AG04449 (cell line): ENCODE measurements around the gene GRK1.

Source experiments
- CTCF ChIA-PET: fragments of 350-600 bp; formaldehyde crosslinking; extraction: SDS; loops from one replicate; lab custom pipeline; 2021; ENCODE audit warnings: antibody characterized with exemption; lab: Yijun Ruan, JAX
- POLR2A ChIA-PET: fragments of 400-600, 350-600 bp; formaldehyde crosslinking; extraction: SDS; loops from one replicate; lab custom pipeline; 2020; ENCODE audit warnings: antibody characterized with exemption, inconsistent platforms; lab: Yijun Ruan, JAX
- DNase-seq: peaks from one replicate; pipeline ENCODE4 v3.0.0-alpha.2; 2010; ENCODE audit warnings: low read depth, low spot score
- H3K4me3 ChIP-seq: 2 replicates; pipeline ENCODE4 v1.5.1; 2011; ENCODE audit warnings: low read depth, mild to moderate bottlenecking, control low read depth, low read length
- CTCF ChIP-seq: IDR thresholded peaks from one replicate; pipeline ENCODE4 v1.5.1; 2011; ENCODE audit warnings: mild to moderate bottlenecking, moderate library complexity, low read length, control low read depth, inconsistent platforms; ENCODE audit not compliant: insufficient read depth; ENCODE audit errors: missing control alignments

Gene GRK1

GRCh38 chr13:113746143-113746525 is 79.1 kb downstream of the GRK1 start:
- H3K4me3 ChIP-seq = no peak overlapping the region
- CTCF ChIA-PET = no interaction called here
- POLR2A ChIA-PET = no interaction called here
- TF ChIP-seq CTCF = no peak
- no peak for DNase-seq

DNA sequence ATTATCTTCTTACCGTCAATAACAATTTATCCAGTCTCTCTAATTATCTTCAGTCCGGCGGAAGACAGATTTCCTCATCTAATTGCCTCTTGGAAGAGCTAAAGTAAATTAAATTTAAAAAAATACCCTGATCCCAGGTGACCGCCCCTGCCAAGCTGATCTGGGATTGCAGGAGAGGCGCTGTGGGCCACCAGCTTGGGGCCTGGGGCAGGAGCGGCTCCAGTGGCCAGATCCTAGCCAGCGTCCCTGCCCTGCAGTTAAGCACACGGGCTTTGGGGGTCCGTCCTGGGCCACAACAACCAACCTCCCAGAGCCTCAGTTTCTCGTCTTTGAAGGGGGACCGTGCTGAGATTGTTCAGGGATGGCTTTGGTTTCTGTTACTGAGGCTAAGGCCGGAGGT is 79.7 kb downstream of the GRK1 start:
- CTCF ChIA-PET = no interaction called here
- TF ChIP-seq CTCF = no peak
- no peak for DNase-seq
- POLR2A ChIA-PET = no interaction called here
- no peak overlapping the region for H3K4me3 ChIP-seq

GRCh38 chr13:113747291-113747833 is 80.3 kb downstream of the GRK1 start:
- DNase-seq = no peak
- CTCF ChIA-PET = no interaction called here
- POLR2A ChIA-PET = no interaction called here

GRCh38 chr13:113748101-113748861 is 81.3 kb downstream of the GRK1 start:
- H3K4me3 ChIP-seq = no peak overlapping the region
- ChIA-PET POLR2A (no interaction called here), CTCF (no interaction called here)
- DNase-seq = no peak
- no peak for TF ChIP-seq CTCF

More at GRCh38 chr13:113747291-113747833, 80.3 kb downstream of the GRK1 start:
- no peak overlapping the region for H3K4me3 ChIP-seq
- TF ChIP-seq CTCF = no peak

- no peak overlapping the region for H3K4me3 ChIP-seq
- no peak for TF ChIP-seq CTCF
- ChIA-PET CTCF (no interaction called here), POLR2A (no interaction called here)
- DNase-seq = no peak
Observed at GRCh38 chr13:113748862-113749451, 81.9 kb downstream of the GRK1 start.

GRCh38 chr13:113749507-113749906 is 82.5 kb downstream of the GRK1 start:
- ChIA-PET POLR2A (no interaction called here), CTCF (no interaction called here)
- no peak for DNase-seq
- no peak for TF ChIP-seq CTCF
- H3K4me3 ChIP-seq = no peak overlapping the region
